ENCODE results near the gene HPGD.

Gene HPGD

GRCh38 chr4:174531486-174531885 is 9.2 kb upstream of the HPGD start:
- no peak overlapping the region for H3K4me3 ChIP-seq (ENCODE audit: low read depth, low read length)
- TF ChIP-seq CTCF (IDR thresholded peaks at IDR 0.05; ENCODE audit: control insufficient read depth, extremely low read depth, insufficient read depth), result no peak
- no peak for DNase-seq (ENCODE audit: low read depth)

- no peak overlapping the region for H3K4me3 ChIP-seq (ENCODE audit: low read depth, low read length)
- TF ChIP-seq CTCF (IDR thresholded peaks at IDR 0.05; ENCODE audit: control insufficient read depth, extremely low read depth, insufficient read depth), result no peak
- no peak for DNase-seq (ENCODE audit: low read depth)
These were observed 5.9 kb upstream of the HPGD start for GRCh38 chr4:174528226-174528625.

- H3K4me3 ChIP-seq (ENCODE audit: low read depth, low read length), result no peak overlapping the region
- no peak for TF ChIP-seq CTCF (IDR thresholded peaks at IDR 0.05; ENCODE audit: control insufficient read depth, extremely low read depth, insufficient read depth)
These were observed 4.4 kb upstream of the HPGD start for GRCh38 chr4:174526731-174527130.

GRCh38 chr4:174524242-174524641 is 2.0 kb upstream of the HPGD start:
- TF ChIP-seq CTCF (IDR thresholded peaks at IDR 0.05; ENCODE audit: control insufficient read depth, extremely low read depth, insufficient read depth), result no peak
- no peak overlapping the region for H3K4me3 ChIP-seq (ENCODE audit: low read depth, low read length)
- DNase-seq (ENCODE audit: low read depth), result no peak

More at GRCh38 chr4:174526731-174527130, 4.4 kb upstream of the HPGD start:
- no peak for DNase-seq (ENCODE audit: low read depth)

GRCh38 chr4:174523025-174523693 is 871 bp upstream of the HPGD start:
- TF ChIP-seq CTCF (IDR thresholded peaks at IDR 0.05; ENCODE audit: control insufficient read depth, extremely low read depth, insufficient read depth), result no peak
- no peak for DNase-seq (ENCODE audit: low read depth)
- H3K4me3 ChIP-seq (ENCODE audit: low read depth, low read length), result peak overlapping the region; percentile 53

GRCh38 chr4:174521800-174522182 is 497 bp downstream of the HPGD start:
- no peak for TF ChIP-seq CTCF (IDR thresholded peaks at IDR 0.05; ENCODE audit: control insufficient read depth, extremely low read depth, insufficient read depth)
- H3K4me3 ChIP-seq (ENCODE audit: low read depth, low read length), result peak overlapping the region; percentile 53
- no peak for DNase-seq (ENCODE audit: low read depth)

- DNase-seq (ENCODE audit: low read depth), result no peak
These were observed 1.6 kb downstream of the HPGD start for GRCh38 chr4:174520660-174521059.

More at GRCh38 chr4:174520660-174521059, 1.6 kb downstream of the HPGD start:
- no peak overlapping the region for H3K4me3 ChIP-seq (ENCODE audit: low read depth, low read length)
- no peak for TF ChIP-seq CTCF (IDR thresholded peaks at IDR 0.05; ENCODE audit: control insufficient read depth, extremely low read depth, insufficient read depth)

Data from LNCaP clone FGC (cell line).